ENCODE results near the gene METTL13. TPM values are rescaled to one million over a fixed set of nuclear protein-coding genes. Genes with fewer than 3 reads are reported as not detected.

METTL13 gene
- total and polyA plus RNA-seq, 2 donors (not counting 1 experiment from before 2014, with no cell fraction given): 27.3 to 38.0 TPM

DNA sequence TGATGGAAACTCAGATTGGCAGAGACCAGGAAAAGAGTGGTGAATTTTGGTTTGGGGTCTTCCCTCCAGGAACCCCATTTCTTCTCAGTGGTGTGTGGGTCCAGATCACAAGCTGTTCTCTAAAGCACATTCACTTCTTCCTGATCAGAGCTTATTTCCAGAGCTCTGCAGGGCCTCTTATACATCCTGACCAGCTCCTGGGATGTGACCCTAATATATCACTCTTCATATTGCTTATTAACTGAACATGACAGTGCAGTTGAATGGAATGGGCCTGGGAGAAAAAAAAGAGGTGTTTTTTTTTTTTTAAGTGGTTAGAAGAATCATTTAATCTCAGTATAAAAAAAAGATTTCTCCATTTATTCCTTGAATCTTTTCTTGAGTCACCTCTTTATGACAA lies 30.2 kb downstream of the METTL13 start:
- Histone ChIP-seq H3K4me1 (ENCODE audit: control insufficient read depth, extremely low read depth, insufficient read depth, low read length) (peaks cover 2% of the 10 kb centered on the region), H2AFZ (ENCODE audit: low read length) (no peak overlapping the region), H4K20me1 (ENCODE audit: control insufficient read depth, extremely low read depth, insufficient read depth, low read length) (no peaks in the 10 kb centered on the region), H3K79me2 (ENCODE audit: control insufficient read depth, insufficient read depth, low read length) (no peaks in the 10 kb centered on the region), H3K4me3 (replicated peaks in 1 of 4; ENCODE audit: control extremely low read depth in 1 of 4, insufficient read depth in 1 of 4, low read depth in 3 of 4, low read length in 4 of 4) (no peak overlapping the region), H3K27ac (ENCODE audit: insufficient read depth, low read length) (no peak overlapping the region), H3K9ac (ENCODE audit: insufficient read depth, low read length) (no peak overlapping the region), H3K4me2 (ENCODE audit: extremely low read depth, insufficient read depth, low read length) (no peak overlapping the region), H3K9me3 (ENCODE audit: control insufficient read depth, insufficient read depth, low read depth, low read length) (no peaks in the 10 kb centered on the region), H3K36me3 (ENCODE audit: control insufficient read depth, insufficient read depth, low read length) (no peaks in the 10 kb centered on the region), H3K27me3 (ENCODE audit: control insufficient read depth, insufficient read depth, low read length) (no peaks in the 10 kb centered on the region)
- no peak for DNase-seq (ENCODE audit: low read depth in 2 of 2)
- TF ChIP-seq, protein P1, sequence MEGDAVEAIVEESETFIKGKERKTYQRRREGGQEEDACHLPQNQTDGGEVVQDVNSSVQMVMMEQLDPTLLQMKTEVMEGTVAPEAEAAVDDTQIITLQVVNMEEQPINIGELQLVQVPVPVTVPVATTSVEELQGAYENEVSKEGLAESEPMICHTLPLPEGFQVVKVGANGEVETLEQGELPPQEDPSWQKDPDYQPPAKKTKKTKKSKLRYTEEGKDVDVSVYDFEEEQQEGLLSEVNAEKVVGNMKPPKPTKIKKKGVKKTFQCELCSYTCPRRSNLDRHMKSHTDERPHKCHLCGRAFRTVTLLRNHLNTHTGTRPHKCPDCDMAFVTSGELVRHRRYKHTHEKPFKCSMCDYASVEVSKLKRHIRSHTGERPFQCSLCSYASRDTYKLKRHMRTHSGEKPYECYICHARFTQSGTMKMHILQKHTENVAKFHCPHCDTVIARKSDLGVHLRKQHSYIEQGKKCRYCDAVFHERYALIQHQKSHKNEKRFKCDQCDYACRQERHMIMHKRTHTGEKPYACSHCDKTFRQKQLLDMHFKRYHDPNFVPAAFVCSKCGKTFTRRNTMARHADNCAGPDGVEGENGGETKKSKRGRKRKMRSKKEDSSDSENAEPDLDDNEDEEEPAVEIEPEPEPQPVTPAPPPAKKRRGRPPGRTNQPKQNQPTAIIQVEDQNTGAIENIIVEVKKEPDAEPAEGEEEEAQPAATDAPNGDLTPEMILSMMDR (conservative IDR thresholded peaks at IDR 0.05 in 1 of 2, IDR thresholded peaks at IDR 0.05 in 1 of 2; ENCODE audit: low read depth in 1 of 2, low read length in 2 of 2): no peak
- no peak for TF ChIP-seq EZH2 (IDR thresholded peaks at IDR 0.05; ENCODE audit: low read length, missing control alignments)

DNA sequence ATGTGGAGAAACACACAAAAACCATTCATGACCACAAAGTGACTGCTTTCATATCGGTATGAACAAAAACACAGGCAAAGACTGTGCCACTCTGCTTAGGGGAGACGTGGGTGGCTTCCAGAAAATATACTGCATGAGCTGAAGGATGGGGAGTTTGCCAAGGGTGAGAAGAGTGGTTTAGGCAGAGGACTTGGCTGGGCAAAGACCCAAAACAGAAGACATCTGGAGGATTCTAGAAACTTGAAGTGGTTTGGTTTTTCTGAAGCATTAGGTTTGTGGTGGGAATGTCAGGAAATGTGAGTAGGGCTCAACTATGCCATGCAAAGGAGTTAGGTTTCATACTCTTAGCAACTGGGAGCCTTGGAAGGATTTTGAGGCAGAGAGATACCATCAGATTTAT lies 33.2 kb downstream of the METTL13 start:
- Histone ChIP-seq H3K27me3 (ENCODE audit: control insufficient read depth, insufficient read depth, low read length) (no peaks in the 10 kb centered on the region), H3K27ac (ENCODE audit: insufficient read depth, low read length) (no peak overlapping the region), H3K79me2 (ENCODE audit: control insufficient read depth, insufficient read depth, low read length) (no peaks in the 10 kb centered on the region), H3K9me3 (ENCODE audit: control insufficient read depth, insufficient read depth, low read depth, low read length) (no peaks in the 10 kb centered on the region), H3K36me3 (ENCODE audit: control insufficient read depth, insufficient read depth, low read length) (no peaks in the 10 kb centered on the region), H3K4me2 (ENCODE audit: extremely low read depth, insufficient read depth, low read length) (no peak overlapping the region), H4K20me1 (ENCODE audit: control insufficient read depth, extremely low read depth, insufficient read depth, low read length) (no peaks in the 10 kb centered on the region), H3K4me3 (replicated peaks in 1 of 4; ENCODE audit: control extremely low read depth in 1 of 4, insufficient read depth in 1 of 4, low read depth in 3 of 4, low read length in 4 of 4) (no peak overlapping the region), H3K4me1 (ENCODE audit: control insufficient read depth, extremely low read depth, insufficient read depth, low read length) (peaks cover 5% of the 10 kb centered on the region), H2AFZ (ENCODE audit: low read length) (no peak overlapping the region), H3K9ac (ENCODE audit: insufficient read depth, low read length) (no peak overlapping the region)
- DNase-seq (ENCODE audit: low read depth in 2 of 2): peak; percentile 78 to 89
- TF ChIP-seq, protein P1 (conservative IDR thresholded peaks at IDR 0.05 in 1 of 2, IDR thresholded peaks at IDR 0.05 in 1 of 2; ENCODE audit: low read depth in 1 of 2, low read length in 2 of 2): no peak
- TF ChIP-seq EZH2 (IDR thresholded peaks at IDR 0.05; ENCODE audit: low read length, missing control alignments): no peak

DNA sequence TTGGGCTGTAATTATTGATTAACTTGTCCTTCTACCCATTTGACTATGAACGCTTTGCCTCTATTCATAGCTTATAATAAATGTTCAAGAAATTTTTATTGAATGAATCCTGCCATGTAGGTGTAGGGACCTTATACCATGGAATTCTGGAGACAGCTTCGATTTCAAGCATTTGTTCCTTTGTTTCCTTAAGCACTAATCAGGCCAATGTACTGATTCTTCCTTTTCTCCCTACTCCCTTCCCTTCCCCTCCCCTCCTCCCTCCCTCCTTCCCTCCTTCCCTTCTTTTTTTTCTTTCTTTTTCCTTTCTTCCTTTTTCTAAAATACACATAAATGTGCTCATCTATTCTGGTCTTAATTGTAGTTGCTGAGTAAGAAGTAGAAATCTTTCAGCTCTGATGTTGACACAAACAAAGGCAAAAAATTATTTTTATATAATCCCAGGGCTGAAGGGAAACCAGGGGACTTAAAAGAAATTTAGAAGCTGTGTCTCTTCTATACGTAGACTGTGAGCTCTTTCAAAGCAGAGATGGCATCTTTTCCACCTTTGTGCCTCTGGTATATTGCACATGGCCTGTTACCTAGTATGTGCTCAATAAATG lies 34.9 kb downstream of the METTL13 start:
- H3K4me3 ChIP-seq (replicated peaks in 1 of 4; ENCODE audit: control extremely low read depth in 1 of 4, insufficient read depth in 1 of 4, low read depth in 3 of 4, low read length in 4 of 4): no peak overlapping the region
- H3K4me2 ChIP-seq (ENCODE audit: extremely low read depth, insufficient read depth, low read length): no peak overlapping the region

More for the DNA sequence above, 34.9 kb downstream of the METTL13 start:
- Histone ChIP-seq H3K9me3 (ENCODE audit: control insufficient read depth, insufficient read depth, low read depth, low read length) (no peaks in the 10 kb centered on the region), H3K79me2 (ENCODE audit: control insufficient read depth, insufficient read depth, low read length) (no peaks in the 10 kb centered on the region), H3K9ac (ENCODE audit: insufficient read depth, low read length) (no peak overlapping the region), H3K36me3 (ENCODE audit: control insufficient read depth, insufficient read depth, low read length) (no peaks in the 10 kb centered on the region), H4K20me1 (ENCODE audit: control insufficient read depth, extremely low read depth, insufficient read depth, low read length) (no peaks in the 10 kb centered on the region), H3K27me3 (ENCODE audit: control insufficient read depth, insufficient read depth, low read length) (no peaks in the 10 kb centered on the region), H3K27ac (ENCODE audit: insufficient read depth, low read length) (no peak overlapping the region), H2AFZ (ENCODE audit: low read length) (no peak overlapping the region), H3K4me1 (ENCODE audit: control insufficient read depth, extremely low read depth, insufficient read depth, low read length) (peaks cover 5% of the 10 kb centered on the region)
- no peak for TF ChIP-seq EZH2 (IDR thresholded peaks at IDR 0.05; ENCODE audit: low read length, missing control alignments)
- TF ChIP-seq, protein P1 (conservative IDR thresholded peaks at IDR 0.05 in 1 of 2, IDR thresholded peaks at IDR 0.05 in 1 of 2; ENCODE audit: low read depth in 1 of 2, low read length in 2 of 2): no peak
- DNase-seq (ENCODE audit: low read depth in 2 of 2): no peak
